GM12878 (cell line): ENCODE results near the gene PDCD11. TPM values are rescaled to one million over a fixed set of nuclear protein-coding genes. Genes with fewer than 3 reads are reported as not detected.

Source experiments
- ATAC-seq: fragments of 200-7000 bp; cut with Tn5 transposase; 3 replicates; pipeline ENCODE4 v1.9.1; 2020; ENCODE audit warnings: mild to moderate bottlenecking, moderate library complexity
- BruUV-seq: library from RNA; stranded (reverse); fragments of 400-500 nt; replicated peaks from 2 replicates; lab custom pipeline; 2021; lab: Mats Ljungman, UMichigan
- CTCF ChIA-PET: fragments of 300-600 bp; sonication (Branson Sonifier 250); formaldehyde crosslinking; extraction: SDS; loops from one replicate; lab custom pipeline; 2021; ENCODE audit warnings: inconsistent platforms; lab: Yijun Ruan, JAX
- POLR2A ChIA-PET: fragments of 350-600 bp; formaldehyde crosslinking; extraction: SDS; loops from one replicate; lab custom pipeline; 2021; ENCODE audit warnings: inconsistent platforms; lab: Charles Lee
- RAD21 ChIA-PET: fragments of 300-600 bp; sonication (Branson Sonifier 250); formaldehyde crosslinking; loops from one replicate; lab custom pipeline; 2023; ENCODE audit warnings: antibody characterized with exemption; ENCODE audit not compliant: unreplicated experiment; lab: Charles Lee
- SMC1A ChIA-PET: fragments of 300-600 bp; sonication (Branson Sonifier 250); formaldehyde crosslinking; loops from one replicate; lab custom pipeline; 2023; ENCODE audit not compliant: unreplicated experiment, uncharacterized antibody; lab: Charles Lee
- DNase-seq: peaks from one replicate; pipeline ENCODE4 v3.0.0-alpha.2; 2011; ENCODE audit warnings: low read depth, low spot score
- FAIRE-seq: peaks from 3 replicates; lab custom pipeline; 2011; peaks lifted over from hg19 to GRCh38; lab: Jason Lieb, UNC
- H2AFZ ChIP-seq: 2 replicates; pipeline ENCODE4 v1.6.0; 2011; ENCODE audit warnings: low read depth, low read length, control low read depth; ENCODE audit not compliant: control insufficient read depth
- H3K27ac ChIP-seq: 2 replicates; pipeline ENCODE4 v1.5.1; 2011; ENCODE audit warnings: control low read depth; ENCODE audit not compliant: control insufficient read depth, insufficient read depth
- H3K27me3 ChIP-seq, 2 experiments: replicated peaks in 1 of 2; 2 replicates each; pipeline versions ENCODE4 v1.6.0 to v1.6.1; 2011; ENCODE audit warnings: low read length in 1 of 2; ENCODE audit not compliant: control insufficient read depth in 2 of 2, insufficient read depth in 2 of 2
- H3K36me3 ChIP-seq, 2 experiments: 2 replicates each; pipeline ENCODE4 v1.5.1; 2011; ENCODE audit warnings: low read length in 1 of 2; ENCODE audit not compliant: control insufficient read depth in 2 of 2, insufficient read depth in 2 of 2
- H3K4me1 ChIP-seq: 2 replicates; pipeline ENCODE4 v1.6.1; 2011; ENCODE audit warnings: mild to moderate bottlenecking, low read length, moderate library complexity, mixed read lengths; ENCODE audit not compliant: control insufficient read depth, insufficient read depth
- H3K4me2 ChIP-seq: 2 replicates; pipeline ENCODE4 v1.6.0; 2011; ENCODE audit warnings: control low read depth; ENCODE audit not compliant: control insufficient read depth, insufficient read depth
- H3K4me3 ChIP-seq: fragments of 200-600 bp; sonication (generic); 2 replicates; pipeline ENCODE4 v1.5.1; 2016
- H3K79me2 ChIP-seq: 2 replicates; pipeline ENCODE4 v1.6.0; 2011; ENCODE audit warnings: low read length; ENCODE audit not compliant: control insufficient read depth, insufficient read depth
- H3K9ac ChIP-seq: 2 replicates; pipeline ENCODE4 v1.8.0; 2011; ENCODE audit warnings: low read length, control low read depth, mixed read lengths; ENCODE audit not compliant: control insufficient read depth, insufficient read depth
- H3K9me3 ChIP-seq: replicated peaks from 3 replicates; pipeline ENCODE4 v1.5.1; 2011; ENCODE audit warnings: mild to moderate bottlenecking, low read length; ENCODE audit not compliant: control insufficient read depth, insufficient read depth
- H4K20me1 ChIP-seq: 2 replicates; pipeline ENCODE4 v1.6.0; 2011; ENCODE audit not compliant: control insufficient read depth, insufficient read depth
- BCL3 ChIP-seq: IDR thresholded peaks from 2 replicates; pipeline ENCODE4 v1.6.1; 2011; ENCODE audit warnings: borderline replicate concordance, low read depth, mild to moderate bottlenecking, moderate library complexity, low read length; ENCODE audit not compliant: insufficient read depth, poor library complexity, severe bottlenecking
- USF2 ChIP-seq: IDR thresholded peaks from 2 replicates; pipeline ENCODE4 v1.6.1; 2011; ENCODE audit warnings: low read depth, low read length, improper control_type of control experiment, borderline replicate concordance
- WGBS: methylation state at CpG from one replicate; pipeline ENCODE4 v1.1.6; 2016; ENCODE audit warnings: low lambda C conversion rate; ENCODE audit not compliant: insufficient replicate concordance, insufficient coverage; ENCODE audit errors: missing lambda C conversion rate; 5-methylcytosine and 5-hydroxymethylcytosine counted together
- in situ Hi-C: fragments of 300-500 bp; cut with MboI; formaldehyde crosslinking; loops from 9 replicates; pipeline ENCODE4 v1.14.3; 2018; ENCODE audit warnings: mixed read lengths
- intact Hi-C: fragments of 100-400 bp; cut with micrococcal nuclease; formaldehyde crosslinking; loops from one replicate; pipeline ENCODE4 v1.14.2; 2022; ENCODE audit not compliant: unreplicated experiment
- polyA plus RNA-seq, 11 experiments: library from polyadenylated mRNA; depleted of rRNA in 4 of 11; unstranded in 6 of 11; stranded (reverse) in 5 of 11; fragments of >200 nt; fragmentation: Nextera tagmentation in 4 of 11; fragmentation: Illumina TruSeq in 1 of 11; extraction: Ambion mirVana in 4 of 11; extraction: Trizol in 1 of 11; gene quantifications; 1 replicate in 1 of 11; 2 replicates in 10 of 11; pipeline versions ENCODE4 v1.2.1 to v1.2.3, GENCODE V29; 2011 to 2016; ENCODE audit warnings: inconsistent platforms in 2 of 11, missing spikeins in 2 of 11, low read depth in 1 of 11
- total RNA-seq, 4 experiments: library from RNA; depleted of rRNA in 3 of 4; stranded (reverse); fragments of >200 nt in 3 of 4; fragmentation: Illumina TruSeq in 1 of 4; extraction: Trizol in 1 of 4; gene quantifications; 2 replicates each; pipeline versions ENCODE4 v1.2.1 to v1.2.3, GENCODE V29; 2013 to 2021

Gene PDCD11
- total and polyA plus RNA-seq, 10 of the 15 experiments (the other 5 are each of a cell fraction or from before 2014, with no cell fraction given): 13.9 to 69.7 (median 44.8) TPM

- H3K79me2 ChIP-seq: no peaks in the 10 kb centered on the region
- ChIA-PET CTCF (interaction anchor here (1.0 kb wide), 1 partner anchor 13 kb away, joined by 3 read pairs; no protein-coding TSS in a partner anchor), RAD21 (interaction anchor here (0.6 to 0.7 kb wide), 3 partner anchors 13 to 285 kb away, joined by 3 to 4 read pairs (median 3); no protein-coding TSS in a partner anchor), POLR2A (interaction anchor here (0.6 to 4.4 kb wide), 4 partner anchors 11 to 96 kb away, joined by 3 to 26 read pairs (median 5); partner anchors contain the start of gene CALHM2), SMC1A (interaction anchor here (1.5 to 3.1 kb wide), 3 partner anchors 8 to 11 kb away, joined by 3 to 12 read pairs (median 8); partner anchors contain the start of gene CALHM2)
- H2AFZ ChIP-seq: no peak overlapping the region
- no peak overlapping the region for H3K27ac ChIP-seq
- no peaks in the 10 kb centered on the region for H3K9me3 ChIP-seq
- no peaks in the 10 kb centered on the region for H4K20me1 ChIP-seq
- TF ChIP-seq BCL3 (no peak), USF2 (no peak)
- H3K9ac ChIP-seq: no peak overlapping the region
- no peak overlapping the region for H3K4me2 ChIP-seq
- no TSS peak for BruUV-seq
- H3K4me3 ChIP-seq: no peak overlapping the region
- ATAC-seq (no peak), DNase-seq (no peak), FAIRE-seq (no peak)
- H3K27me3 ChIP-seq: no peaks in the 10 kb centered on the region
- intact Hi-C loops (no loop called here), in situ Hi-C loops (no loop called here)
- 92% methylated on average over 4 of the region's 4 CpGs for WGBS
- peaks cover 43% of the 10 kb centered on the region for H3K4me1 ChIP-seq
- no peaks in the 10 kb centered on the region for H3K36me3 ChIP-seq
These were observed 67.1 kb downstream of the PDCD11 start for GRCh38 chr10:103463499-103463898.
